Measurements from ENCODE around the gene KIFC3.
A peak's percentile ranks its signal among the peaks of the same experiment; 100 is the strongest.

Gene KIFC3

GRCh38 chr16:57795431-57795878 lies 6.8 kb downstream of the KIFC3 start:
- H3K4me3 ChIP-seq (ENCODE audit: low read length), result no peak overlapping the region
- H3K79me2 ChIP-seq (ENCODE audit: low read length), result no peaks in the 10 kb centered on the region
- no peaks in the 10 kb centered on the region for H4K20me1 ChIP-seq (ENCODE audit: insufficient read depth, low read length)
- H3K4me1 ChIP-seq (ENCODE audit: low read length), result no peaks in the 10 kb centered on the region
- H2AFZ ChIP-seq (ENCODE audit: low read depth, low read length), result no peak overlapping the region
- no peak overlapping the region for H3K9ac ChIP-seq (ENCODE audit: low read length)
- peaks cover 34% of the 10 kb centered on the region for H3K27me3 ChIP-seq (ENCODE audit: low read depth, low read length)
- no peaks in the 10 kb centered on the region for H3K36me3 ChIP-seq (replicated peaks; ENCODE audit: low read depth, low read length)
- H3K4me2 ChIP-seq (ENCODE audit: low read length), result no peak overlapping the region
- no peaks in the 10 kb centered on the region for H3K9me3 ChIP-seq (ENCODE audit: insufficient read depth, low read length)
- no peak overlapping the region for H3K27ac ChIP-seq (ENCODE audit: low read length)
- TF ChIP-seq, protein P1, sequence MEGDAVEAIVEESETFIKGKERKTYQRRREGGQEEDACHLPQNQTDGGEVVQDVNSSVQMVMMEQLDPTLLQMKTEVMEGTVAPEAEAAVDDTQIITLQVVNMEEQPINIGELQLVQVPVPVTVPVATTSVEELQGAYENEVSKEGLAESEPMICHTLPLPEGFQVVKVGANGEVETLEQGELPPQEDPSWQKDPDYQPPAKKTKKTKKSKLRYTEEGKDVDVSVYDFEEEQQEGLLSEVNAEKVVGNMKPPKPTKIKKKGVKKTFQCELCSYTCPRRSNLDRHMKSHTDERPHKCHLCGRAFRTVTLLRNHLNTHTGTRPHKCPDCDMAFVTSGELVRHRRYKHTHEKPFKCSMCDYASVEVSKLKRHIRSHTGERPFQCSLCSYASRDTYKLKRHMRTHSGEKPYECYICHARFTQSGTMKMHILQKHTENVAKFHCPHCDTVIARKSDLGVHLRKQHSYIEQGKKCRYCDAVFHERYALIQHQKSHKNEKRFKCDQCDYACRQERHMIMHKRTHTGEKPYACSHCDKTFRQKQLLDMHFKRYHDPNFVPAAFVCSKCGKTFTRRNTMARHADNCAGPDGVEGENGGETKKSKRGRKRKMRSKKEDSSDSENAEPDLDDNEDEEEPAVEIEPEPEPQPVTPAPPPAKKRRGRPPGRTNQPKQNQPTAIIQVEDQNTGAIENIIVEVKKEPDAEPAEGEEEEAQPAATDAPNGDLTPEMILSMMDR (IDR thresholded peaks at IDR 0.05; ENCODE audit: low read depth, low read length), result peak; percentile 55
- TF ChIP-seq EZH2phosphoT487 (IDR thresholded peaks at IDR 0.05; ENCODE audit: low read depth), result no peak

DNA sequence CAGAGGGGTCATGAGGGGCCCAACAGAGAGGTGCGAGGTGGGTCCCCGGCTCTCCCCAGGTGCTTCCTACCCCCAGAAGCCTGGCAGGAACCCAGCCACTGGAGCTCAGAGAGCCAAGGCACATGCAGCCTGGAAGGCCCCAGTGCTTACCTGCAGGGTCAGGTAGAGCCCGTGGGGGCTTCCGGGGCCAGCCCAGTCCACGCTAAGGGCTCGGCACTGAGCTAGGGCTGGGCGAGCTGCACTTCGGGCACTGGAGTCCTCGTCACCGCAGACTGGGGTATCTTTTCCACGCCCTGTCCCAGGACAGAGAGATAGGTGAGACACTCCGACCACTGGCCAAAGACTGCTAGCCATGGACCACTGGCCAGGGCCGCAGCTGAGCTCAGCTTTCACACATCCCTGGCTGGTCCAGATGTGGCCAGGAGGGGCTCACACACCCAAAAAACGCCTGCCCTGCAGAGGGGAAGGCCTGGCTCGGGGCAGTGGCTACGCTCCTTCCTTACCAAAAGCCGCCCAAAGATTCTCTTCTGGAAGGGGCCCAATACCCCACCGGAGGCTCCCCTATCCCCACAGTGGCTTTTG lies 7.4 kb downstream of the KIFC3 start:
- Histone ChIP-seq H3K4me2 (ENCODE audit: low read length) (no peak overlapping the region), H3K27me3 (ENCODE audit: low read depth, low read length) (peaks cover 31% of the 10 kb centered on the region), H3K9ac (ENCODE audit: low read length) (no peak overlapping the region), H3K27ac (ENCODE audit: low read length) (no peak overlapping the region), H4K20me1 (ENCODE audit: insufficient read depth, low read length) (no peaks in the 10 kb centered on the region), H3K9me3 (ENCODE audit: insufficient read depth, low read length) (no peaks in the 10 kb centered on the region), H3K79me2 (ENCODE audit: low read length) (no peaks in the 10 kb centered on the region), H2AFZ (ENCODE audit: low read depth, low read length) (no peak overlapping the region), H3K4me3 (ENCODE audit: low read length) (no peak overlapping the region), H3K4me1 (ENCODE audit: low read length) (no peaks in the 10 kb centered on the region), H3K36me3 (replicated peaks; ENCODE audit: low read depth, low read length) (no peaks in the 10 kb centered on the region)
- no peak for TF ChIP-seq EZH2phosphoT487 (IDR thresholded peaks at IDR 0.05; ENCODE audit: low read depth)
- TF ChIP-seq, protein P1 (IDR thresholded peaks at IDR 0.05; ENCODE audit: low read depth, low read length), result no peak

DNA sequence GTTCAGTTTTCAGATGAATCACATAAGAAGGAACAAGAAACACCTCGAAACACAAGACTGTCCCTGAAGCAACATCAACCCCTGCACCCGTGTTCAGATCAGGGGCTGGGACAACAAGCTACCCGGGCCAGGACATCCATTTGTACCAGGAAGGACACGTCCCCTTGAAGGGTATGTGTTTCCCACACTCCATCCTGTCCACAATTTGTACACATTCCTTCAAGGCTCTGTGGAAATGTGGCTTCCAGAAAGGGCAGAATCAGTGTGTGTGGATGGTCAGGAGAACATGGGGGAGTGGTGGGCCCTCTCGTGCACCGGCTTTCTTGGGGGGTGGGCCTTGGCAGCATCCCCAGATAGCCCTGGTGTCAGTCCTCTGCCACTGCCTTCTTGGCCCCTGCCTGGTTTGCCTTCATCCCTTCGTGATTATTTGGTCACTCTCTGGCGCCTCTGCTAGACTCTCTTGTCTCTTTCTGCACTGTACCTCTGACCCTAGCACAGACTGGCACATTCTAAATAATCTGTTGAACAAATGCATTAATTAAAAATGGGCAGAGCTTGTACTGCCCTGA lies 10.3 kb downstream of the KIFC3 start:
- no peaks in the 10 kb centered on the region for H3K9me3 ChIP-seq (ENCODE audit: insufficient read depth, low read length)
- no peaks in the 10 kb centered on the region for H3K79me2 ChIP-seq (ENCODE audit: low read length)
- peaks cover 19% of the 10 kb centered on the region for H3K27me3 ChIP-seq (ENCODE audit: low read depth, low read length)
- H3K4me3 ChIP-seq (ENCODE audit: low read length), result no peak overlapping the region
- H4K20me1 ChIP-seq (ENCODE audit: insufficient read depth, low read length), result no peaks in the 10 kb centered on the region
- H3K27ac ChIP-seq (ENCODE audit: low read length), result no peak overlapping the region
- H2AFZ ChIP-seq (ENCODE audit: low read depth, low read length), result no peak overlapping the region
- no peak overlapping the region for H3K4me2 ChIP-seq (ENCODE audit: low read length)
- no peaks in the 10 kb centered on the region for H3K4me1 ChIP-seq (ENCODE audit: low read length)
- no peak for TF ChIP-seq EZH2phosphoT487 (IDR thresholded peaks at IDR 0.05; ENCODE audit: low read depth)
- TF ChIP-seq, protein P1 (IDR thresholded peaks at IDR 0.05; ENCODE audit: low read depth, low read length), result no peak
- no peaks in the 10 kb centered on the region for H3K36me3 ChIP-seq (replicated peaks; ENCODE audit: low read depth, low read length)
- H3K9ac ChIP-seq (ENCODE audit: low read length), result no peak overlapping the region

DNA sequence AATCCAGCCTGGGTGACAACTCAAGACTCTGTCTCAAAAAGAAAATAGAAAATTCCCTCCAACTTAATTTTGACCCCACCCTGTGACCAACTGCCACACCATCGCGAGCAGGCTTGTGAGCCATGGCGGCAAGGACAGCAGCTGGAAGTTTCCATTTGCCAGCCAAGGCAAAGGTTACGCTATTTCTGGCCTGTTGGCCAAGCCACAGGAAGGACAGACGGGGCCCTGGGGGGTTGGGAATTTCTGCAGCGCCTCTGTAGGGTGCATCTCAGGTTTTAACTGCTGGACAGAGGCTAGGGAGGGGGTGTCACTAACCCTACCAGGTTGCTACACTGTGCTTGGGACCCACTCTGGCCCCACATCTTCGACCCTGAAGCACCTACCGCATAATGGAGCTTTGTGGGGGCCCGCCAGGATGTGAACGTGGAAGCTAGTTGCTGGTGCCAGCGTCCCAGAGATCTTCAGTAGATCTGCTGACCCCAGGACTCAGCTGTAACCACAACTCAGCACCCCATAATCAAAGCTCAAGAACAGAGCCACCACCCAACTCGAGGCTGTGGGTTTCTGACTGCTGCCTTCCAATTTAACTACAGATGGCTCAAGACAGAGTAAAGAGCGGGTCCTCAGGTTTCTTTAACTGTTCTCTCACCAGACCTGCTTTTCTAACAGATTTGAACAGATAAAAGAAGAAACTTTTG lies 10.9 kb downstream of the KIFC3 start:
- Histone ChIP-seq H3K27me3 (ENCODE audit: low read depth, low read length) (peaks cover 19% of the 10 kb centered on the region), H3K4me3 (ENCODE audit: low read length) (no peak overlapping the region), H3K36me3 (replicated peaks; ENCODE audit: low read depth, low read length) (no peaks in the 10 kb centered on the region), H3K9me3 (ENCODE audit: insufficient read depth, low read length) (no peaks in the 10 kb centered on the region), H3K9ac (ENCODE audit: low read length) (no peak overlapping the region), H3K79me2 (ENCODE audit: low read length) (no peaks in the 10 kb centered on the region), H3K4me2 (ENCODE audit: low read length) (no peak overlapping the region), H3K4me1 (ENCODE audit: low read length) (no peaks in the 10 kb centered on the region), H4K20me1 (ENCODE audit: insufficient read depth, low read length) (no peaks in the 10 kb centered on the region), H3K27ac (ENCODE audit: low read length) (no peak overlapping the region), H2AFZ (ENCODE audit: low read depth, low read length) (no peak overlapping the region)
- TF ChIP-seq, protein P1 (IDR thresholded peaks at IDR 0.05; ENCODE audit: low read depth, low read length), result no peak
- no peak for TF ChIP-seq EZH2phosphoT487 (IDR thresholded peaks at IDR 0.05; ENCODE audit: low read depth)

Data from OCI-LY3 (cell line).